Neuronal stem cell (in vitro differentiated cells): ENCODE measurements around the gene KRTAP10-7.

Source experiments
- DNase-seq: peaks from one replicate; pipeline ENCODE4 v3.0.0-alpha.2; 2013; ENCODE audit warnings: low spot score
- H2AFZ ChIP-seq: one replicate; pipeline ENCODE4 v1.6.1; 2013; ENCODE audit warnings: mild to moderate bottlenecking, low read length, inconsistent platforms
- H2AK5ac ChIP-seq: 2 replicates; pipeline ENCODE4 v1.6.1; 2013; ENCODE audit warnings: low read depth, mild to moderate bottlenecking, inconsistent platforms, low read length, moderate library complexity, mixed read lengths
- H2BK120ac ChIP-seq: 2 replicates; pipeline ENCODE4 v1.6.1; 2013; ENCODE audit warnings: low read depth, mild to moderate bottlenecking, inconsistent platforms, low read length, moderate library complexity, mixed read lengths
- H2BK12ac ChIP-seq: one replicate; pipeline ENCODE4 v1.6.1; 2013; ENCODE audit warnings: low read length, inconsistent platforms
- H2BK15ac ChIP-seq: 2 replicates; pipeline ENCODE4 v1.6.1; 2013; ENCODE audit warnings: mild to moderate bottlenecking, low read length, inconsistent platforms, mixed read lengths
- H2BK5ac ChIP-seq: one replicate; pipeline ENCODE4 v1.6.1; 2013; ENCODE audit warnings: inconsistent platforms, mild to moderate bottlenecking, low read length, moderate library complexity
- H3K14ac ChIP-seq: one replicate; pipeline ENCODE4 v1.6.1; 2013; ENCODE audit warnings: low read length, inconsistent platforms
- H3K18ac ChIP-seq: 2 replicates; pipeline ENCODE4 v1.6.1; 2013; ENCODE audit warnings: low read length, inconsistent platforms
- H3K23ac ChIP-seq: 2 replicates; pipeline ENCODE4 v1.6.1; 2013; ENCODE audit warnings: low read depth, mild to moderate bottlenecking, mixed read lengths, low read length, inconsistent platforms; ENCODE audit not compliant: poor library complexity
- H3K27ac ChIP-seq: replicated peaks from 3 replicates; pipeline ENCODE4 v1.5.1; 2013; ENCODE audit warnings: low read length, inconsistent platforms
- H3K27me3 ChIP-seq, 3 experiments: 2 replicates each; pipeline ENCODE4 v1.6.1; 2013; ENCODE audit warnings: low read length in 3 of 3, mild to moderate bottlenecking in 2 of 3, inconsistent platforms in 1 of 3, low read depth in 1 of 3, mixed read lengths in 1 of 3, moderate library complexity in 1 of 3; ENCODE audit not compliant: control insufficient read depth in 3 of 3, insufficient read depth in 3 of 3
- H3K36me3 ChIP-seq, 2 donors: replicated peaks in 1 of 2; 2 replicates each; pipeline ENCODE4 v1.6.1; 2013; ENCODE audit warnings: low read length in 2 of 2; ENCODE audit not compliant: control insufficient read depth in 2 of 2, insufficient read depth in 2 of 2
- H3K4ac ChIP-seq: 2 replicates; pipeline ENCODE4 v1.6.1; 2013; ENCODE audit warnings: inconsistent platforms, mild to moderate bottlenecking, low read length, moderate library complexity
- H3K4me1 ChIP-seq, 2 donors: 1 replicate in 1 of 2; 2 replicates in 1 of 2; pipeline ENCODE4 v1.6.1; 2013; ENCODE audit warnings: low read length in 2 of 2, low read depth in 1 of 2; ENCODE audit not compliant: control insufficient read depth in 2 of 2, insufficient read depth in 1 of 2
- H3K4me2 ChIP-seq: one replicate; pipeline ENCODE4 v1.6.1; 2013; ENCODE audit warnings: mild to moderate bottlenecking, low read length, inconsistent platforms; ENCODE audit not compliant: insufficient read depth, poor library complexity, severe bottlenecking
- H3K4me3 ChIP-seq, 2 donors: 2 replicates each; pipeline ENCODE4 v1.5.1; 2013; ENCODE audit warnings: low read length in 2 of 2, mild to moderate bottlenecking in 2 of 2, inconsistent platforms in 1 of 2, moderate library complexity in 1 of 2
- H3K79me1 ChIP-seq: one replicate; pipeline ENCODE4 v1.6.1; 2013; ENCODE audit warnings: low read depth, mild to moderate bottlenecking, inconsistent platforms, low read length, moderate library complexity
- H3K9ac ChIP-seq: one replicate; pipeline ENCODE4 v1.6.1; 2013; ENCODE audit warnings: mild to moderate bottlenecking, low read depth, low read length, inconsistent platforms; ENCODE audit not compliant: poor library complexity
- H3K9me3 ChIP-seq, 2 donors: replicated peaks in 1 of 2; 2 replicates each; pipeline versions ENCODE3 to v1.6.1; 2013; ENCODE audit warnings: low read length in 2 of 2, mild to moderate bottlenecking in 2 of 2, inconsistent platforms in 1 of 2, low read depth in 1 of 2, mixed read lengths in 1 of 2, moderate library complexity in 1 of 2; ENCODE audit not compliant: control insufficient read depth in 2 of 2, insufficient read depth in 1 of 2
- H4K8ac ChIP-seq: one replicate; pipeline ENCODE4 v1.6.1; 2013; ENCODE audit warnings: low read depth, mild to moderate bottlenecking, inconsistent platforms, low read length, moderate library complexity
- H4K91ac ChIP-seq: one replicate; pipeline ENCODE4 v1.6.1; 2013; ENCODE audit warnings: low read length, low read depth, mild to moderate bottlenecking, inconsistent platforms; ENCODE audit not compliant: poor library complexity
- whole genome bisulfite sequencing, 2 donors: extraction: QIAGEN DNeasy Blood & Tissue Kit; methylation state at CpG; one replicate each; pipeline ENCODE4 v1.1.7; 2013; ENCODE audit warnings: missing lambda C conversion rate in 2 of 2, mixed read lengths in 1 of 2; ENCODE audit not compliant: insufficient read length in 2 of 2, insufficient replicate concordance in 1 of 2; ENCODE audit errors: extremely low coverage in 2 of 2; 5-methylcytosine and 5-hydroxymethylcytosine counted together

Gene KRTAP10-7

GRCh38 chr21:44564886-44565598, 35.4 kb upstream of the KRTAP10-7 start:
- Histone ChIP-seq H3K18ac (no peak overlapping the region), H3K27me3 (no peaks in the 10 kb centered on the region), H4K8ac (no peak overlapping the region), H3K4ac (no peak overlapping the region), H3K27ac (no peak overlapping the region), H2AFZ (no peak overlapping the region), H3K4me1 (no peaks in the 10 kb centered on the region), H3K4me3 (no peak overlapping the region), H2AK5ac (no peak overlapping the region), H2BK120ac (no peak overlapping the region), H3K36me3 (no peaks in the 10 kb centered on the region), H3K4me2 (no peak overlapping the region), H3K9ac (no peak overlapping the region), H3K79me1 (no peaks in the 10 kb centered on the region), H2BK12ac (no peak overlapping the region), H2BK5ac (no peak overlapping the region), H3K9me3 (no peaks in the 10 kb centered on the region), H3K23ac (no peak overlapping the region), H4K91ac (no peak overlapping the region), H2BK15ac (no peak overlapping the region), H3K14ac (no peak overlapping the region)
- no CpG with 5 or more reads among the region's 1 CpG for WGBS, 2 donors
- no peak for DNase-seq

- Histone ChIP-seq H2BK12ac (no peak overlapping the region), H4K8ac (no peak overlapping the region)
These were observed 34.0 kb upstream of the KRTAP10-7 start for GRCh38 chr21:44566403-44566802.

GRCh38 chr21:44567481-44568171, 32.8 kb upstream of the KRTAP10-7 start:
- DNase-seq = no peak
- peak overlapping the region; percentile 96 for H2AK5ac ChIP-seq
- no peak overlapping the region for H4K91ac ChIP-seq
- H2BK5ac ChIP-seq = peak overlapping the region; percentile 75
- peak overlapping the region; percentile 63 for H3K14ac ChIP-seq
- no peak overlapping the region for H3K4me3 ChIP-seq
- no peak overlapping the region for H2BK12ac ChIP-seq
- H4K8ac ChIP-seq = no peak overlapping the region
- no peaks in the 10 kb centered on the region for H3K27me3 ChIP-seq
- no peak overlapping the region for H3K4ac ChIP-seq
- H2BK120ac ChIP-seq = no peak overlapping the region
- no CpG with 5 or more reads among the region's 18 CpGs for WGBS, 2 donors
- no peak overlapping the region for H3K27ac ChIP-seq
- H3K23ac ChIP-seq = peak overlapping the region; percentile 80
- H2AFZ ChIP-seq = no peak overlapping the region
- H3K9me3 ChIP-seq = peaks cover 4 to 10% of the 10 kb centered on the region in 2 donors
- H3K9ac ChIP-seq = no peak overlapping the region
- peak overlapping the region; percentile 89 for H2BK15ac ChIP-seq
- H3K36me3 ChIP-seq = no peaks in the 10 kb centered on the region
- no peaks in the 10 kb centered on the region for H3K79me1 ChIP-seq
- no peak overlapping the region for H3K4me2 ChIP-seq
- H3K18ac ChIP-seq = peak overlapping the region; percentile 90
- H3K4me1 ChIP-seq = no peaks in the 10 kb centered on the region

More at GRCh38 chr21:44566403-44566802, 34.0 kb upstream of the KRTAP10-7 start:
- no peak overlapping the region for H3K4me3 ChIP-seq
- H3K23ac ChIP-seq = no peak overlapping the region
- H3K36me3 ChIP-seq = no peaks in the 10 kb centered on the region
- no peak overlapping the region for H3K4ac ChIP-seq
- H3K4me2 ChIP-seq = no peak overlapping the region
- H2AK5ac ChIP-seq = no peak overlapping the region
- H2BK5ac ChIP-seq = no peak overlapping the region
- no peaks in the 10 kb centered on the region for H3K79me1 ChIP-seq
- no peak overlapping the region for H3K9ac ChIP-seq
- no CpG with 5 or more reads among the region's 1 CpG for WGBS, 2 donors
- no peak overlapping the region for H2AFZ ChIP-seq
- H4K91ac ChIP-seq = no peak overlapping the region
- no peak overlapping the region for H3K18ac ChIP-seq
- no peaks in the 10 kb centered on the region for H3K4me1 ChIP-seq
- no peak overlapping the region for H2BK120ac ChIP-seq
- H3K9me3 ChIP-seq = peaks cover 3 to 4% of the 10 kb centered on the region in 2 donors
- no peak overlapping the region for H3K27ac ChIP-seq
- no peak overlapping the region for H2BK15ac ChIP-seq
- no peak overlapping the region for H3K14ac ChIP-seq
- no peak for DNase-seq
- H3K27me3 ChIP-seq = no peaks in the 10 kb centered on the region

GRCh38 chr21:44568261-44568660, 32.1 kb upstream of the KRTAP10-7 start:
- Histone ChIP-seq H4K8ac (no peak overlapping the region), H3K4me1 (no peaks in the 10 kb centered on the region), H2BK12ac (no peak overlapping the region), H3K4ac (peak overlapping the region; percentile 89), H3K23ac (peak overlapping the region; percentile 80), H3K18ac (peak overlapping the region; percentile 90), H2BK5ac (peak overlapping the region; percentile 75), H3K14ac (peak overlapping the region; percentile 63), H3K27me3 (no peaks in the 10 kb centered on the region), H2AFZ (no peak overlapping the region), H3K4me3 (no peak overlapping the region), H3K79me1 (no peaks in the 10 kb centered on the region), H4K91ac (no peak overlapping the region), H2BK120ac (no peak overlapping the region), H3K27ac (no peak overlapping the region), H2BK15ac (peak overlapping the region; percentile 89), H3K9me3 (peaks cover 4 to 10% of the 10 kb centered on the region in 2 donors), H3K36me3 (no peaks in the 10 kb centered on the region), H3K9ac (no peak overlapping the region), H2AK5ac (peak overlapping the region; percentile 96), H3K4me2 (no peak overlapping the region)
- WGBS, 2 donors = no CpG with 5 or more reads among the region's 12 CpGs
- DNase-seq = no peak
